22Rv1 (cell line): Measurements from ENCODE around the gene DEFB119.
"Not testable (repeated sequence)": the region's sequence is repeated elsewhere in the genome, so short reads cannot be mapped to it uniquely, and the experiment has no call there.

ENCODE experiments used
- ZFX ChIP-seq: fragments of 450-650 bp; IDR thresholded peaks from 2 replicates; pipeline ENCODE4 v1.6.1; 2017; ENCODE audit warnings: antibody characterized with exemption, borderline replicate concordance
- TF ChIP-seq, protein P1 (sequence below): fragments of 450-650 bp; IDR thresholded peaks from 2 replicates; pipeline ENCODE4 v1.5.1; 2017; ENCODE audit warnings: mild to moderate bottlenecking

DNA sequence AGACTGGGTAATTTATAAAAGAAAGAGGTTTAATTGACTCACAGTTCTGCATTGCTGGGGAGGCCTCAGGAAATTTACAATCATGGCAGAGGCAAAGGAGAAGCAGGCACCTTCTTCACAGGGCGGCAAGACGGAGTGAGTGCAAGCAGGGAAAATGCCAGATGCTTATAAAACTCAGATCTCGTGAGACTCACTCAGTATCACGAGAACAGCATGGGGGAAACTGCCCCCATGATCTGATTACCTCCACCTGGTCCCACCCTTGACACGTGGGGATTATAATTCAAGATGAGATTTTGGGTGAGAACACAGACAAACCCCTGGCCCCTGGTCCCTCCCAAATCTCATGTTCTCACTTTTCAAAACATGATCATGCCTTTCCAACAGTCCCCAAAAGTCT is 26.1 kb downstream of the DEFB119 start:
- TF ChIP-seq, protein P1, sequence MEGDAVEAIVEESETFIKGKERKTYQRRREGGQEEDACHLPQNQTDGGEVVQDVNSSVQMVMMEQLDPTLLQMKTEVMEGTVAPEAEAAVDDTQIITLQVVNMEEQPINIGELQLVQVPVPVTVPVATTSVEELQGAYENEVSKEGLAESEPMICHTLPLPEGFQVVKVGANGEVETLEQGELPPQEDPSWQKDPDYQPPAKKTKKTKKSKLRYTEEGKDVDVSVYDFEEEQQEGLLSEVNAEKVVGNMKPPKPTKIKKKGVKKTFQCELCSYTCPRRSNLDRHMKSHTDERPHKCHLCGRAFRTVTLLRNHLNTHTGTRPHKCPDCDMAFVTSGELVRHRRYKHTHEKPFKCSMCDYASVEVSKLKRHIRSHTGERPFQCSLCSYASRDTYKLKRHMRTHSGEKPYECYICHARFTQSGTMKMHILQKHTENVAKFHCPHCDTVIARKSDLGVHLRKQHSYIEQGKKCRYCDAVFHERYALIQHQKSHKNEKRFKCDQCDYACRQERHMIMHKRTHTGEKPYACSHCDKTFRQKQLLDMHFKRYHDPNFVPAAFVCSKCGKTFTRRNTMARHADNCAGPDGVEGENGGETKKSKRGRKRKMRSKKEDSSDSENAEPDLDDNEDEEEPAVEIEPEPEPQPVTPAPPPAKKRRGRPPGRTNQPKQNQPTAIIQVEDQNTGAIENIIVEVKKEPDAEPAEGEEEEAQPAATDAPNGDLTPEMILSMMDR = not testable (repeated sequence)
- TF ChIP-seq ZFX = not testable (repeated sequence)
